Naive thymus-derived CD4-positive, alpha-beta T cell (primary cell): ENCODE measurements around the gene PITPNB. TPM values are rescaled to one million over a fixed set of nuclear protein-coding genes. Genes with fewer than 3 reads are reported as not detected.
A peak's percentile ranks its signal among the peaks of the same experiment; 100 is the strongest.

Experiments
- ATAC-seq: fragments of 150-1000 bp; cut with Tn5 transposase; 2 replicates; pipeline ENCODE4 v1.10.0; 2021; ENCODE audit warnings: mild to moderate bottlenecking, moderate library complexity
- CTCF ChIA-PET: fragments of 350-600 bp; sonication (Branson Sonifier 250); formaldehyde crosslinking; loops from one replicate; lab custom pipeline; 2021; ENCODE audit warnings: antibody characterized with exemption; lab: Charles Lee
- POLR2A ChIA-PET: fragments of 350-600 bp; sonication (Branson Sonifier 250); formaldehyde crosslinking; loops from one replicate; lab custom pipeline; 2021; ENCODE audit warnings: antibody characterized with exemption, inconsistent platforms; lab: Charles Lee
- DNase-seq, 9 donors: peaks; one replicate each; pipeline versions ENCODE4 v3.0.0 to v3.0.0-alpha.2; 2020 to 2022; ENCODE audit warnings: mixed read lengths in 1 of 9
- H3K27ac ChIP-seq: one replicate; pipeline ENCODE4 v1.7.0; 2013; ENCODE audit warnings: mild to moderate bottlenecking, low read depth, low read length, moderate library complexity
- H3K27me3 ChIP-seq, 2 donors: one replicate each; pipeline ENCODE4 v1.7.0; 2013; ENCODE audit warnings: low read length in 2 of 2, mild to moderate bottlenecking in 2 of 2, moderate library complexity in 2 of 2; ENCODE audit not compliant: control insufficient read depth in 2 of 2, insufficient read depth in 2 of 2
- H3K36me3 ChIP-seq, 3 experiments: 1 replicate in 2 of 3; 2 replicates in 1 of 3; pipeline ENCODE4 v1.7.0; 2013; ENCODE audit warnings: low read length in 3 of 3, mild to moderate bottlenecking in 3 of 3, moderate library complexity in 1 of 3; ENCODE audit not compliant: insufficient read depth in 3 of 3, control insufficient read depth in 2 of 3
- H3K4me1 ChIP-seq, 2 donors: one replicate each; pipeline ENCODE4 v1.7.0; 2013; ENCODE audit warnings: low read length in 2 of 2, mild to moderate bottlenecking in 2 of 2, moderate library complexity in 1 of 2; ENCODE audit not compliant: control insufficient read depth in 2 of 2, insufficient read depth in 2 of 2
- H3K4me3 ChIP-seq: 2 replicates; pipeline ENCODE4 v1.7.0; 2013; ENCODE audit warnings: mild to moderate bottlenecking, low read length
- H3K9me3 ChIP-seq, 3 experiments: 1 replicate in 2 of 3; 2 replicates in 1 of 3; pipeline ENCODE4 v1.7.0; 2013; ENCODE audit warnings: low read length in 3 of 3; ENCODE audit not compliant: control insufficient read depth in 2 of 3
- H3K27ac Mint-ChIP-seq, 9 donors: one replicate each; pipeline ENCODE4 v1.8.0; 2020 to 2022; ENCODE audit warnings: mixed read lengths in 9 of 9, mild to moderate bottlenecking in 8 of 9, moderate library complexity in 5 of 9, inconsistent platforms in 2 of 9
- H3K27me3 Mint-ChIP-seq, 5 donors: one replicate each; pipeline ENCODE4 v1.8.0; 2021 to 2022; ENCODE audit warnings: mixed read lengths in 5 of 5, mild to moderate bottlenecking in 1 of 5
- H3K36me3 Mint-ChIP-seq, 5 donors: one replicate each; pipeline ENCODE4 v1.8.0; 2020 to 2022; ENCODE audit warnings: mixed read lengths in 5 of 5, mild to moderate bottlenecking in 3 of 5, inconsistent platforms in 1 of 5
- H3K4me1 Mint-ChIP-seq, 7 donors: one replicate each; pipeline ENCODE4 v1.8.0; 2020 to 2022; ENCODE audit warnings: mixed read lengths in 7 of 7, mild to moderate bottlenecking in 3 of 7, inconsistent platforms in 1 of 7
- H3K4me3 Mint-ChIP-seq, 10 donors: one replicate each; pipeline ENCODE4 v1.8.0; 2020 to 2022; ENCODE audit warnings: mild to moderate bottlenecking in 10 of 10, mixed read lengths in 10 of 10, moderate library complexity in 6 of 10, inconsistent platforms in 2 of 10
- H3K9me3 Mint-ChIP-seq, 11 donors: one replicate each; pipeline ENCODE4 v1.8.0; 2020 to 2022; ENCODE audit warnings: mixed read lengths in 11 of 11, mild to moderate bottlenecking in 4 of 11, inconsistent platforms in 1 of 11, moderate library complexity in 1 of 11
- intact Hi-C, 2 donors: fragments of 100-400 bp; cut with micrococcal nuclease; formaldehyde crosslinking; loops; one replicate each; pipeline ENCODE4 v1.15.1; 2023
- polyA plus RNA-seq, 2 donors: library from polyadenylated mRNA; unstranded; fragments of 300-500 nt; fragmentation: Illumina TruSeq; gene quantifications; one replicate each; pipeline ENCODE4 v1.2.3, GENCODE V29; 2021
- total RNA-seq, 6 experiments: library from RNA in 5 of 6; stranded (reverse) in 5 of 6; gene quantifications; 1 replicate in 5 of 6; 2 replicates in 1 of 6; pipeline ENCODE4 v1.2.3 and lab custom pipeline; 2021 to 2026

PITPNB gene
- total and polyA plus RNA-seq, 7 experiments from 2014 or later, result 56.3 to 98.8 (median 62.8) TPM

- no peaks in the 10 kb centered on the region for H3K9me3 Mint-ChIP-seq
- peaks cover 32 to 69% (median 59%) of the 10 kb centered on the region in 7 donors for H3K4me1 Mint-ChIP-seq
- ATAC-seq (no peak), DNase-seq (no peak)
- peak overlapping the region in 1 of 9 donors; percentile 10 for H3K27ac Mint-ChIP-seq
- H3K4me1 ChIP-seq, result peaks cover 4 to 10% of the 10 kb centered on the region in 2 donors
- H3K27me3 ChIP-seq, result no peaks in the 10 kb centered on the region
- peaks cover 4 to 44% (median 8%) of the 10 kb centered on the region in 5 donors for H3K36me3 Mint-ChIP-seq
- no peak overlapping the region for H3K4me3 ChIP-seq
- H3K4me3 Mint-ChIP-seq, result no peak overlapping the region
- ChIA-PET POLR2A (interaction anchor here (1.5 kb wide), 1 partner anchor 13 kb away, joined by 4 read pairs; no protein-coding TSS in a partner anchor), CTCF (no interaction called here)
- H3K9me3 ChIP-seq, result no peaks in the 10 kb centered on the region
- intact Hi-C loops, result loop anchor here in 1 of 2 donors (10.0 kb wide), 1 partner anchor 883 kb away; no protein-coding TSS in a partner anchor
- H3K27ac ChIP-seq, result no peak overlapping the region
- no peaks in the 10 kb centered on the region for H3K27me3 Mint-ChIP-seq
- H3K36me3 ChIP-seq, result peaks cover 0 to 29% (median 0%) of the 10 kb centered on the region in 3 experiments
Measured at GRCh38 chr22:27912101-27912500, 7.0 kb downstream of the PITPNB start.

- intact Hi-C loops, result loop anchor here in 1 of 2 donors (10.0 kb wide), 1 partner anchor 883 kb away; no protein-coding TSS in a partner anchor
- H3K4me1 Mint-ChIP-seq, result peaks cover 30 to 69% (median 59%) of the 10 kb centered on the region in 7 donors
- H3K36me3 Mint-ChIP-seq, result peaks cover 4 to 49% (median 13%) of the 10 kb centered on the region in 5 donors
Measured at GRCh38 chr22:27911330-27911729, 7.7 kb downstream of the PITPNB start.

GRCh38 chr22:27906241-27906640 lies 12.8 kb downstream of the PITPNB start:
- peaks cover 8 to 54% (median 37%) of the 10 kb centered on the region in 5 donors for H3K36me3 Mint-ChIP-seq
- no peak overlapping the region for H3K27ac ChIP-seq
- peaks cover 0 to 49% (median 3%) of the 10 kb centered on the region in 3 experiments for H3K36me3 ChIP-seq
- H3K27me3 Mint-ChIP-seq, result no peaks in the 10 kb centered on the region
- ChIA-PET POLR2A (no interaction called here), CTCF (no interaction called here)
- peaks cover 23 to 58% (median 42%) of the 10 kb centered on the region in 7 donors for H3K4me1 Mint-ChIP-seq
- H3K4me1 ChIP-seq, result no peaks in the 10 kb centered on the region
- DNase-seq, result no peak
- H3K4me3 Mint-ChIP-seq, result no peak overlapping the region
- no peaks in the 10 kb centered on the region for H3K9me3 Mint-ChIP-seq
- peak overlapping the region in 2 of 9 donors; percentile 6 to 7 for H3K27ac Mint-ChIP-seq
- intact Hi-C loops, result no loop called here
- H3K9me3 ChIP-seq, result no peaks in the 10 kb centered on the region
- no peak overlapping the region for H3K4me3 ChIP-seq
- no peak for ATAC-seq
- H3K27me3 ChIP-seq, result no peaks in the 10 kb centered on the region

More at GRCh38 chr22:27911330-27911729, 7.7 kb downstream of the PITPNB start:
- Histone ChIP-seq H3K4me3 (no peak overlapping the region), H3K36me3 (peaks cover 0 to 37% (median 0%) of the 10 kb centered on the region in 3 experiments), H3K27ac (no peak overlapping the region), H3K9me3 (no peaks in the 10 kb centered on the region), H3K27me3 (no peaks in the 10 kb centered on the region), H3K4me1 (peaks cover 0 to 7% of the 10 kb centered on the region in 2 donors)
- DNase-seq (no peak), ATAC-seq (no peak)
- POLR2A ChIA-PET, result interaction anchor here (1.5 to 1.6 kb wide), 2 partner anchors 8 to 13 kb away, joined by 4 to 5 read pairs; partner anchors contain the start of gene PITPNB
- Mint-ChIP-seq H3K9me3 (no peaks in the 10 kb centered on the region), H3K4me3 (no peak overlapping the region), H3K27me3 (no peaks in the 10 kb centered on the region), H3K27ac (no peak overlapping the region)
- CTCF ChIA-PET, result interaction anchor here (0.6 kb wide), 1 partner anchor 16 kb away, joined by 3 read pairs; no protein-coding TSS in a partner anchor

GRCh38 chr22:27905653-27906052 lies 13.4 kb downstream of the PITPNB start:
- peaks cover 0 to 46% (median 3%) of the 10 kb centered on the region in 3 experiments for H3K36me3 ChIP-seq
- intact Hi-C loops, result no loop called here
- Mint-ChIP-seq H3K27ac (peak overlapping the region in 1 of 9 donors; percentile 7), H3K36me3 (peaks cover 8 to 54% (median 38%) of the 10 kb centered on the region in 5 donors), H3K27me3 (no peaks in the 10 kb centered on the region), H3K4me1 (peaks cover 23 to 62% (median 44%) of the 10 kb centered on the region in 7 donors), H3K9me3 (no peaks in the 10 kb centered on the region), H3K4me3 (no peak overlapping the region)
- no peaks in the 10 kb centered on the region for H3K27me3 ChIP-seq
- no peaks in the 10 kb centered on the region for H3K4me1 ChIP-seq
- no peak for ATAC-seq
- H3K27ac ChIP-seq, result no peak overlapping the region
- H3K9me3 ChIP-seq, result no peaks in the 10 kb centered on the region
- no peak for DNase-seq
- ChIA-PET POLR2A (no interaction called here), CTCF (no interaction called here)
- no peak overlapping the region for H3K4me3 ChIP-seq

- Mint-ChIP-seq H3K27ac (peak overlapping the region in 6 of 9 donors; percentile 0 to 63 (median 57)), H3K9me3 (no peaks in the 10 kb centered on the region), H3K4me3 (peak overlapping the region in 3 of 10 donors; percentile 14 to 59 (median 17)), H3K27me3 (no peaks in the 10 kb centered on the region), H3K4me1 (peaks cover 23 to 62% (median 45%) of the 10 kb centered on the region in 7 donors), H3K36me3 (peaks cover 8 to 49% (median 34%) of the 10 kb centered on the region in 5 donors)
- intact Hi-C loops, result loop anchor here in 1 of 2 donors (1.0 kb wide), 1 partner anchor 38 kb away; no protein-coding TSS in a partner anchor
- Histone ChIP-seq H3K4me1 (no peaks in the 10 kb centered on the region), H3K36me3 (peaks cover 0 to 36% (median 3%) of the 10 kb centered on the region in 3 experiments), H3K27me3 (no peaks in the 10 kb centered on the region), H3K9me3 (no peaks in the 10 kb centered on the region), H3K4me3 (no peak overlapping the region), H3K27ac (no peak overlapping the region)
- DNase-seq, result no peak
- POLR2A ChIA-PET, result no interaction called here
- CTCF ChIA-PET, result interaction anchor here (0.6 kb wide), 1 partner anchor 41 kb away, joined by 5 read pairs; no protein-coding TSS in a partner anchor
- ATAC-seq, result peak; percentile 63
Measured at GRCh38 chr22:27903805-27904473, 15.1 kb downstream of the PITPNB start.

GRCh38 chr22:27900153-27900552 lies 18.9 kb downstream of the PITPNB start:
- Histone ChIP-seq H3K9me3 (no peaks in the 10 kb centered on the region), H3K36me3 (peaks cover 4 to 33% (median 9%) of the 10 kb centered on the region in 3 experiments), H3K27ac (no peak overlapping the region), H3K27me3 (no peaks in the 10 kb centered on the region), H3K4me1 (no peaks in the 10 kb centered on the region), H3K4me3 (no peak overlapping the region)
- H3K27ac Mint-ChIP-seq, result no peak overlapping the region
- no peak for DNase-seq
- H3K9me3 Mint-ChIP-seq, result peaks cover 0 to 2% (median 0%) of the 10 kb centered on the region in 11 donors
- ATAC-seq, result no peak
- H3K36me3 Mint-ChIP-seq, result peaks cover 0 to 45% (median 22%) of the 10 kb centered on the region in 5 donors
- intact Hi-C loops, result no loop called here
- CTCF ChIA-PET, result interaction anchor here (0.6 to 1.4 kb wide), 2 partner anchors 12 to 17 kb away, joined by 3 read pairs; no protein-coding TSS in a partner anchor
- no peak overlapping the region for H3K4me3 Mint-ChIP-seq
- no peaks in the 10 kb centered on the region for H3K27me3 Mint-ChIP-seq
- H3K4me1 Mint-ChIP-seq, result peaks cover 9 to 43% (median 29%) of the 10 kb centered on the region in 7 donors
- POLR2A ChIA-PET, result no interaction called here
